Stimulated activated CD4-positive, alpha-beta T cell treated with anti-CD3 and anti-CD28 coated beads, Interleukin-4, amount 100 ng/mL, for 4 hours (primary cell): ENCODE data around the gene PIEZO1.
"Not testable (repeated sequence)": the region's sequence is repeated elsewhere in the genome, so short reads cannot be mapped to it uniquely, and the experiment has no call there.

Source experiments
- DNase-seq, 2 experiments: peaks; one replicate each; pipeline ENCODE4 v3.0.0-alpha.2; 2020

PIEZO1 gene, protein sequence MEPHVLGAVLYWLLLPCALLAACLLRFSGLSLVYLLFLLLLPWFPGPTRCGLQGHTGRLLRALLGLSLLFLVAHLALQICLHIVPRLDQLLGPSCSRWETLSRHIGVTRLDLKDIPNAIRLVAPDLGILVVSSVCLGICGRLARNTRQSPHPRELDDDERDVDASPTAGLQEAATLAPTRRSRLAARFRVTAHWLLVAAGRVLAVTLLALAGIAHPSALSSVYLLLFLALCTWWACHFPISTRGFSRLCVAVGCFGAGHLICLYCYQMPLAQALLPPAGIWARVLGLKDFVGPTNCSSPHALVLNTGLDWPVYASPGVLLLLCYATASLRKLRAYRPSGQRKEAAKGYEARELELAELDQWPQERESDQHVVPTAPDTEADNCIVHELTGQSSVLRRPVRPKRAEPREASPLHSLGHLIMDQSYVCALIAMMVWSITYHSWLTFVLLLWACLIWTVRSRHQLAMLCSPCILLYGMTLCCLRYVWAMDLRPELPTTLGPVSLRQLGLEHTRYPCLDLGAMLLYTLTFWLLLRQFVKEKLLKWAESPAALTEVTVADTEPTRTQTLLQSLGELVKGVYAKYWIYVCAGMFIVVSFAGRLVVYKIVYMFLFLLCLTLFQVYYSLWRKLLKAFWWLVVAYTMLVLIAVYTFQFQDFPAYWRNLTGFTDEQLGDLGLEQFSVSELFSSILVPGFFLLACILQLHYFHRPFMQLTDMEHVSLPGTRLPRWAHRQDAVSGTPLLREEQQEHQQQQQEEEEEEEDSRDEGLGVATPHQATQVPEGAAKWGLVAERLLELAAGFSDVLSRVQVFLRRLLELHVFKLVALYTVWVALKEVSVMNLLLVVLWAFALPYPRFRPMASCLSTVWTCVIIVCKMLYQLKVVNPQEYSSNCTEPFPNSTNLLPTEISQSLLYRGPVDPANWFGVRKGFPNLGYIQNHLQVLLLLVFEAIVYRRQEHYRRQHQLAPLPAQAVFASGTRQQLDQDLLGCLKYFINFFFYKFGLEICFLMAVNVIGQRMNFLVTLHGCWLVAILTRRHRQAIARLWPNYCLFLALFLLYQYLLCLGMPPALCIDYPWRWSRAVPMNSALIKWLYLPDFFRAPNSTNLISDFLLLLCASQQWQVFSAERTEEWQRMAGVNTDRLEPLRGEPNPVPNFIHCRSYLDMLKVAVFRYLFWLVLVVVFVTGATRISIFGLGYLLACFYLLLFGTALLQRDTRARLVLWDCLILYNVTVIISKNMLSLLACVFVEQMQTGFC (N-terminal part only)

DNA sequence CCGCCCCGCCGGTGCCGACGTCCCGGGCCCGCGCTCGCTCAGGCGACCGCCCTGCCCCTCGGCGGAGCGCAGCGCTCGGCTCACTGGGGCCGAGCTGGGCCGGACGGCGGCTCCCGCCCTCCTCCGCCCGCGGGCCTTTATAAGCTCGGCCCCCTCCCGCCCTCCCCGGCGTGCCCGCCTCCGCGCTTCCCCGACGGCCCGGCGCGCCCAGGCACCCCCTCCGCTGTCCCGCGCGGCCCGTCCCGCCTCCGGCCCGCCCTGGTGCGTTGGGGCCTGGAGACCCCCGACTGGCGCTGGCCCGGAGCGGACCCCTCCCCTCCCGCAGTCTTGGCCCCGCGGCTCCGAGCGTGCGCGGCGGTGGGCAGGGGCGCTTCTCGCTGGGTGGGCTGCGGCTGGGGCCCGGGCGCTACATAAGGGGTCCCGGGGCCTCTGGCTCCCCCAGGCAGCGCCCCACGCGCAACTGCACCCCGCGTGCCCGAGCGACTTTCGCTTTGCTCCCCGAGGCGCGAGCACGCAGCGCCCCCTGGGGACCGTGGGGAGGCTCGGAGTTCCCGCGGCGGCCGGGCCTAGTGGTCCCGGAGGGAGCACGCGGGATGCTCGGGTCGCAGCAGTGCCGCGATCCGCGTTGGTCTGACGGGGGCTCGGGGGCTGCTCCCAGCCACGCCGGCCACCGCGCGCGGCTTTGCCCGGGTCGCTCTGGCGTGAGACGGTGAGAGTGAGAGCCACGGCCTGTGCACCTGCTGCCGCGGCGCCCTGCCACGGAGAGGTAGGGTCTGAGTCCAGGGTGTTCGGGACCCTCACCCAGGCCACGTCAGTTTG, at the start of gene PIEZO1:
TSS of gene PIEZO1 (minus strand) at position 115 of the 819 bp plus-strand sequence. CDS start 256 bp downstream, outside the sequence.
- DNase-seq: peak; percentile 80 to 83

DNA sequence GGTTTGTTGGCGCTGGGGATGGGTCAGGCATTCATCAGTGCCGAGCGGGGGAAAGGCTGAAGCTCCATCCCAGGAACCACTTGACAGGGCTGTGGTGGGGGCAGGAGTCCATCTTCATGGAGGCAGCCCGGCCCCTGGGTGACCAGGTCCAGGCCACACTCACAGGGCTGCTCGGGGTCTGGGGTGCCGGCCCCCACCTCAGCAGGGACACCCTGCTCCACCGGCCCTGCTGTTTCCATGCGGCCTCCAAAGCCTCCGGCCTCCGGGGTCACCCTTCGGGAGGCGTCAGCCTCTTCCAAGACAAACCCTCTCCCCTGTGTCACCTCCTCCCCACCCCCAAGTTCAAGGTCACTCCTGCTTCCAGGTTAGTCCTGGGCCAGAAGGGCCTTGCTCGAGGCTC, 49.6 kb upstream of the PIEZO1 start:
- DNase-seq: no peak

DNA sequence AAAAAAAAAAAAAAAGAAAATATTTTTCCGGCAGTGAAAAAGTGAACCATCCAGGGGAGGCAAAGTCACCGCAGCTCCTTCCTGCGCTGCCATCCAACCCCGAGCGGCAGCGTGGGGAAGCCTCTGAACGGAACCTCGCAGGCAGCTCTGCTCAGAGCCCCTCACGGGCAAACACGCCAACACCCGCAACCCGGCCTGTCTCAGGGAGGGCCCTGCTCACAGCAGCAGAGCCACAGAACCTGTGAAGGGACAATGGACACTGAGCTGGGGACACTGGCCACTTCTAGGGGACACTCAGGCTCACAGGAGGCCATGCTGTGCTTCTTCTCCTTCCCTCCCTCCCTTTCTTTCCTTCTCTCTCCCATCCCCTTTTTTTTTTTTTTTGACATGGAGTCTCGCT, 48.1 kb upstream of the PIEZO1 start:
- no peak for DNase-seq

DNA sequence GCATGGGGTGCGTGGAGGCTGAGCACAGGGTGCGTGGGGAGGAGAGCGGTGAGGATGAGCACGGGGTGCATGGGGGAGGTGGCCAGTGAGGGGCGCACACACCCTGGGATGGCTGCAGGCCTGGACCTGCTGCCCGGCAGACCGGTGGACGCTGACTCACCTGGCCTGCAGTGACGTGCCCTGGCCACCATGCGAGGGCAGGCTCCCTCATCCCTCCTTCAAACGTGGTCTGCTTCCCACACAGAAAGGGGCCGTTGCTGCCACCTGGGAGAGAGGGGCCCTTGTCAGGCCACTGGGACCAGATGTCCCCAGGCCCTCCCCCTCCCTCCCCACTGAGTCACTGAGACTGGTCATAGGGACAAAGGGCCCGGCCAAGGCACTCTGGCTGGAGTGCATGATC, 46.8 kb upstream of the PIEZO1 start:
- DNase-seq: no peak

DNA sequence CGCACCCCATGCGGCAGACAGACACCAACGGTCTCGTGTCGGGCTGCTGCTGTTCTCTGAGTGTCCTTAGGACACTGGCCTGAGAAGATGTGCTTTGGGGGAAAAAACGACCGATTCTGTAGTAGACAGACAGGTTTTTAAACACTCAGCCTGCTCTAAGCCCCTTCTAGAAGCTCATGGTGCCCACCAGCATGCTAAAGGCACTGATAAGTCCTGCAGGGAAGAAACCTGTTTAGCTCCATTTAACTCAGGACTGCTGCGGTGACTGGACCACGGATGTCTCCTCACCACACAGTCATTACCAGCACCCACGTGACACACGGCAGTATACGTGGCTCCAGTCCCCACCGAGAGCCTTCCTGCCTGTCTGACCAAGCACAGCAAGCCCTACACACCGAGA, 45.8 kb upstream of the PIEZO1 start:
- no peak for DNase-seq

DNA sequence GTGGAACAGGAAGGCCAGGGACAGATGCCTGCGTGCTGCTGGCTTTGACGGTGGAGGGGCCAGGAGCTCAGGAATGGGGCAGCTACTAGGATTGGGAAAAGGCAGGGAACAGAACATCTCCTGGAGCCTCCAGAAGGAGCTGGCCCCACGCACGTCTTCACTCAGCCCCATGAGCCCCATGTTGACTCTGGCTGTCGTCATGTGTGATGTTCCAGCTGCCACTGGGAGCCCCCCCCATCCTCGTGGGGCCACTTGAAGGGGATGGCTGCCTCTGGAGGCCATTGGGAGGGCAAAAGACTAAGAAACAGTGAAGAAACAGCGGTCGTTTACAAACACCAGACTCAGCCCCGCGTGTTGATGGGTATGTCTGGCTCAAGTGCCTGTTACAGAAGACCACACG, 45.2 kb upstream of the PIEZO1 start:
- DNase-seq: no peak

DNA sequence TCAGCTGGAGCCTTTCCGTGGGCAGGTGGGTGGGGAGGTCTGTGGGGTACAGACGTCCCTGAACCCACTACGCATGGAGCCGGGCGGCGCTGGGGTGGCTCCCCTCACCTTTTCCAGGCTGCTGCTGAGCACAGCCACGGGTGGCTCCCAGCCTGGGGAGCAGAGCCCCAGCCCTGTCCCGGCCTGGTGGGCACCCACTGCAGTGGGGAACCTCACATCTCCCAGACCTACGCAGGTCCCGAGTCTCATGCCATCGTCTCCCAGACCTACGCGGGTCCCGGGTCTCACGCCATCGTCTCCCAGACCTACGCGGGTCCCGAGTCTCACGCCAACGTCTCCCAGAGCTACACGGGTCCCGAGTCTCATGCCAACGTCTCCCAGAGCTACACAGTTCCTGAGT, 43.7 kb upstream of the PIEZO1 start:
- DNase-seq: no peak

DNA sequence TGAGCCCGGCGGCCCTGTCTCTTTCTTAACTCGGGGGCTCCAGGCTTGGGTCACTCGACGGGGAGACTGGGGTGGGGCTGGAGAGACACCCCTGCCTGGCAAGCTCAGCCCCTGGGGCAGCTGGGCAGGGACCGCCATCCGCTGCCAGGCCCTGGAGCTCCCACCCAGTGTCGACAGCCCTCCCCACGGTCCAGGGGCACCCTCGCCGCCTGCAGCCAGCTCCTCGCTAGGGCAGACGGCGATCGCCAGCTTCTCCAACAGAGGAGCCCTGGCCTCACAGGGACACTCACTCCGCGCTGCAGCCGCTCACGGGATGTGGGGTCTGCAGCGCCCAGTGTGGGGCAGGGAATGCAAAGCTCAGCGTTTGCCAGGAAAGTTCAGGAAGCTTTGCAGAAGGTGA, 42.7 kb upstream of the PIEZO1 start:
- DNase-seq: no peak

DNA sequence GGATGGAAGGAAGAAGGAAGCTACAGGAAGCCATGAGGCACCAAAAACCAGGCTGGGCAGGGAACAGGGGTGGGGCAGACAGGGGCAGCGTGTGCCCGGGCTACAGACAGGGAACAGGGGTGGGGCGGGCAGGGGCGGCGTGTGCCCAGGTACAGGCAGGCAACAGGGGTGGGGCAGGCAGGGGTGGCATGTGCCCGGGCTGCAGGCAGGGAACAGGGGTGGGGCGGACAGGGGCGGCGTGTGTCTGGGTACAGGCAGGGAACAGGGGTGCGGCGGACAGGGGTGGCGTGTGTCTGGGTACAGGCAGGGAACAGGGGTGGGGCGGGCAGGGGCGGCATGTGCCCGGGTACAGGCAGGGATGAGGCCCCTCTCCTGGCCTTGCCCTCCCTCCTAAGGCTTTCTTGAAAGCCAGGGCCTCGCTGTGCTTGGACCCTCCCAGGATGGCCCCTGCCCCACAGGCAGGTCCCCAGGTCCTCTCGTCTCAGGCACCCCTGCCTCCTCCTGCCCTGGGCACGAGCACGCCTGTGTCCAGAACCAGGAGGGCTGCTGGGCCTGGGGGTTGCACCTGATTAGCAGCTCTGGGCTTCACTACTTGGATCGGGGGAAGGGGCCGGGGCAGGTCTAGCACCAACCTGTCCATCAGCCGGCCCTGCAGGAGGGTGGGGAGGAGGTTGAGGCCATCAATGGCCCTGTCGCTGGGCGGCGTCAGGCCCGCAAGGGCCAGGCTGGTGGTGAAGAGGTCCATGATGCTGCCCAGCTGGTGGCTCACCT, 41.2 kb upstream of the PIEZO1 start:
- no peak for DNase-seq

DNA sequence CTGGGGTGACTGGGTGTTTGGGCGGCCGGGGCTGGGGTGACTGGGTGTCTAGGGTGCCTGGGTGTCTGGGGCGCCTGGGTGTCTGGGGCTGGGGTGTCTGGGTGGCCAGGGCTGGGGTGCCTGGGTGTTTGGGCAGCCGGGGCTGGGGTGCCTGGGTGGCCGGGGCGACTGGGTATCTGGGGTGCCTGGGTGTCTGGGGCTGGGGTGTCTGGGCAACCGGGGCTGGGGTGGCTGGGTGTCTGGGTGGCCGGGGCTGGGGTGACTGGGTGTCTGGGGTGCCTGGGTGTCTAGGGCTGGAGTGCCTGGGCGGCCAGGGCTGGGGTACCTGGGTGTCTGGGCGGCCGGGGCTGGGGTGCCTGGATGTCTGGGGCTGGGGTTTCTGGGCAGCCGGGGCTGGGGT, 40.1 kb upstream of the PIEZO1 start:
- no peak for DNase-seq

DNA sequence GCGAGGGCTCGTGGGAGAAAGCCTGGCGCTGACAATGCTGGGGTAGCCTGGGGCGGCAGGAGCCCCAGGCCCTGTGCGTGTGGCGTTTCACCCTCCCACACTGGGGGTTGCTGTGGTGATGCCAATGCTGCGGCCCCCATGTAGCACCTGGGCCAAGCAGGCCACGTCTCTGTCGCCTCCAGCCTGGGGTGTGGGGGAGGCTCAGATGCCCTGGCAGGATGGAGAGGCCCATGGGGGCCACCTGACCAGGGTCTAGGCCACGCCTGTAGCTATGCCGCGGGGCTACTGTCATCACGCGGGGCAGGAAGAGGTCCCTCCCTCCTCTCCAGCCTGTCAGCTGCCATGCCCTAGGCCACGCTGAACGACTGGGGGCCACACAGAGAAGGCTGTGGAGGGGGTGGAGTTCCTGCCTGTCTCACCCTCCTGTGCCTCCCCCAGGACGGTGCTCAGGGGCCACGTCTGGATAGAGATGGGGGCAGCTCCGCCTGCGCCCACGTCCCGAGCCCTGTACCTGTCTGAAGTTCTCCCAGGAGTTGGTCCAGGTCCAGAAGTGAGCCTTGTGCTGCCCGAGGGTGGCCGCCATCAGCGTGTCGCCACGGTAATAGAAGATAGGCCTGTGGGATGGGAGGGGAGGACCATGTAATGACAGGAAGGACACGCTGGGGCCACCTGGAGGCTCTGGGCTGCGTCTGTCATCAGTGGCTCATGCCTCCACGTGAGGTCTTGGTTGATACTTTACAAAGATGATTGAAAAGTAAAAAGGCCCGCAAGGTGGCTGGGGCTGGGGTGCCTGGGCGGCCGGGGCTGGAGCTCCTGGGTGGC, 39.4 kb upstream of the PIEZO1 start:
- DNase-seq: no peak

DNA sequence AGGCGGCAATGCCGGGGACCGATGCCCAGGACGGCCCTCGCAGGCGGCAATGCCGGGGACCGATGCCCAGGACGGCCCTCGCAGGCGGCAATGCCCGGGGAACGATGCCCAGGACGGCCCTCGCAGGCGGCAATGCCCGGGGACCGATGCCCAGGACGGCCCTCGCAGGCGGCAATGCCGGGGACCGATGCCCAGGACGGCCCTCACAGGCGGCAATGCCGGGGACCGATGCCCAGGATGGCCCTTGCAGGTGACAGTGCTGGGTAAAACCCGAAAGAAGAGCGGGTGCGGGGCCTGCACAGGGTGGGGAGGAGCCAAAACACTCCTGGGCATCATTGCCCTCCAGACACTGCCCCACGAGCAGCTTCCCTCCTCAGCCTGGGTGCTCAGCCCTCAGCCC, 38.6 kb upstream of the PIEZO1 start:
- DNase-seq: not testable (repeated sequence)

DNA sequence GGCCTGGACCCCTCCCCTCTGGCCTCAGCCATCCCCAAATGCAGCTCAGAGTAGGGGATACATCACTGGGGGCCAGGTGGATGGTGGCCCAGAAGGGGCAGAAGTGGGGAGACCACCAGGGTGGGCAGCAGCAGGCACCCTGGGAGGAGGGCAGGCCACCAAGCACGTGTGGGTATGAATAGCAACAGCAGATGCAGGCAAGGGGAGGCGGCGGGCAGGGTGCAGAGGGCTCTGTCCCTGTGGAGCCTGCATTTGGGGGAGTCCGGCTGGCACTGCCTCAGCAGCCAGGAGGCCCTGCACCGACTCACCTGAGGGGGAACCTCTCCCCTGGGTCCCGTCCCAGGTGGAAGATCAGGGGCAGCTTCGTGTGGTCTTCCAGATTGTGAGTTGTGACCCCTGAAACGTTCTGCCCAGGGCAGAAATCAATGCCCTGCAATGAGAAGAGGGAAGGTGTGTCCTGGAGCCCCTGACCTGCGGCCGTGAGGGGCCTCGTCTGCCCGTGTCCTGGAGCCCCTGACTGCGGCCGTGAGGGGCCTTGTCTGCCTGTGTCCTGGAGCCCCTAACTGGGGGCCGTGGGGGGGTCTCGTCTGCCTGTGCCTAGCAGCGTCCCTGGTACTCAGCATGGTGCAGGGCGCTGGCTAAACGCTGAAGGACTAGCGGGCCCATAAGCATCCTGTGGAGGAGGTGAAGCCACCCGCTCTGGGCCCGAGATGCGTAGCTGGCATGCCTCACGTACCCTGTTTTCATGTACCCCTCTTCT, 37.4 kb upstream of the PIEZO1 start:
- no peak for DNase-seq

DNA sequence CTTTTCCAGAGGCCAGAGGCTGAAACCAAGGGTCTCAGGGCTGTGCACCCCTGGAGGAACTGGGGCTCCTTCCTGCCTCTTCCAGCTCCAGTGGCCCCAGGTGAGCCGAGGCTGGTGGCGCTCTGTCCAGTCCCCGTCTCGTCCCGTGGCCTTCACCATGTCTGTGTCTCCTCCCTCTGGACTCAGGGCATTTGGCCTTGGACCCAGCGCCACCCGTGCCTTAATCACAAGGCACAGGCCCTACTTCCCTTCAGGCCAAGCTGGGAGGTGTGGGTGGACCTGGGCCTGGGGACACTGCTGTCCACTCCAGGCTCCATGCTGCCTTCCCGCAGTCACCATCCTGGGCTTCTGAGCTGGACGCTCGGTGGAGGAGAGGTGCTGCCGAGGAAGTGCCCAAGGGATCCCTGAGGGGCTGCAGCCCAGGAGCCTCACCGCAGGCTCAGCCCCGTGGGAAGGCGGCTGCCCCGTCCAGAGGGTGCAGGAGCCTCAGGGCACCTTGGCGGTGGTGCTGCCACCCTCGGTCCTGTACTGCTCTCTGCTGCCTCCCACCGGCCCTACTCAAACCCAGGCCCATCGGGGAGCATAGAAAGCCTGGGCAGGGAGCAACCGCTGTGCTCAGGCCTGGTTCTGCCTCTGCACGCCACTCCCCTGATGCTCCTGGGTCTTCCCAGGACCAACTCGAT, 36.3 kb upstream of the PIEZO1 start:
- no peak for DNase-seq

DNA sequence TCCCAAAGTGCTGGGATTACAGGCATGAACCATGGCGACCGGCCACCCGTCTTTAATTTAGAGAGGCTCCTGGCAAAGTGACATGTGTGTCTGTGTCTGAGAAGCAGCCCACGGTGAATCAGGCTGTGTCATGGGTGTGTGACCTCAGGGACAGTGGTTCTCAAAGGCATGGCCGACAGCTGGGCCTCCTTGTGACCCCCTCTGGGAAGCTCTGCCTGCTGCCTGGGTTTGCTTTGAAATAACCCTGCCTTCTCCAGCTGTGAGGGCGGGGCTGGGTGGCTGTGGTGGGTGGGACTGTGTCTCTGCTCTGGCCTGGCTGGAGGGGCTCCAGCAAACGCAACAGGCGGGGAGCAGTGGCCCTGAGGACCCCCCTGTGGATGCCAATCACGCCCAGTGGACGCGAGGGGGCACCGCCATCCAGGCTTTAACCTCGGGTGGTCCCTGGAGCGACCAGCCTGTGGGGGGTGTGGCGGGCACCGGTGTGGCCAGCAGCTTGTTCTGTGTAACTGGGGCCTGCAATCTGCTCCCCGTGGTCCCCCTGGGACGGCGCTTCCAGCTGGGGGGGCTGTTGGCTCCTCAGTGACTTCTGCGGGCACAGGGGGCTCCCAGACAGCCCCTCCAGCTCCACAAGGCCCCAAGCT, 35.5 kb upstream of the PIEZO1 start:
- no peak for DNase-seq

DNA sequence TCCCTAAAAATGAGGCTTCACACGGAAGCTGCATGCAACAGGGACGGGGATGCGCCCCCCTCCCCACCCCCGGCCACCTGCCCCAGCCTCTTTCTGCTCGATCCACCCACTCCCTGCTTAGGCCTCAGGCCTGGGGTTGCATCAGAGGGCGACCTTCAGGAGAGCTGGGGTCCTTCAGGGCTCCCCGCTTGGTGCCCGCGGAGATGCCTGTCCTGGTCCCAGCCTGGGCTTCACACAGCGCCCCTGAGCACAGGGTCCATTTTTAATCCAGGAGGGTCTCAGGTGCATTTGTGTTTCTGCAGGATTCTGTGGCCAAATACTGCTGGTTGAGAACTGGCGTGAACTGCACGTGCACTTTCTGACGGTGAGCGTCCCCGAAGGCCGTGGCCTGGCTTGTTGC, 34.1 kb upstream of the PIEZO1 start:
- no peak for DNase-seq

DNA sequence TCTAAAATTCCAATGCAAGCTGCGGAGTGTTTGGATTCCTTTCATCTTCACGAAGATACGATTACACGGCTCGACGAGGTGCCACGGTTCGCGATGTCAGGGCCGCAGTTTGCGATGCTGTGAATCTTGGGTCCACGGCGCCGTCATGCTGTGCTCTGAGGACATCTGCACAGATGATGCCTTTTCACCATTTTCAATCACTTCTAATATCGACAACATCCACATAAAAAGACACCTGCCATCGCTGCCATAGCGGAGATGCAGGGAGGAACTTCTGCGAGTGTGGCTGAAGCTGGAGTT, 33.5 kb upstream of the PIEZO1 start:
- no peak for DNase-seq

DNA sequence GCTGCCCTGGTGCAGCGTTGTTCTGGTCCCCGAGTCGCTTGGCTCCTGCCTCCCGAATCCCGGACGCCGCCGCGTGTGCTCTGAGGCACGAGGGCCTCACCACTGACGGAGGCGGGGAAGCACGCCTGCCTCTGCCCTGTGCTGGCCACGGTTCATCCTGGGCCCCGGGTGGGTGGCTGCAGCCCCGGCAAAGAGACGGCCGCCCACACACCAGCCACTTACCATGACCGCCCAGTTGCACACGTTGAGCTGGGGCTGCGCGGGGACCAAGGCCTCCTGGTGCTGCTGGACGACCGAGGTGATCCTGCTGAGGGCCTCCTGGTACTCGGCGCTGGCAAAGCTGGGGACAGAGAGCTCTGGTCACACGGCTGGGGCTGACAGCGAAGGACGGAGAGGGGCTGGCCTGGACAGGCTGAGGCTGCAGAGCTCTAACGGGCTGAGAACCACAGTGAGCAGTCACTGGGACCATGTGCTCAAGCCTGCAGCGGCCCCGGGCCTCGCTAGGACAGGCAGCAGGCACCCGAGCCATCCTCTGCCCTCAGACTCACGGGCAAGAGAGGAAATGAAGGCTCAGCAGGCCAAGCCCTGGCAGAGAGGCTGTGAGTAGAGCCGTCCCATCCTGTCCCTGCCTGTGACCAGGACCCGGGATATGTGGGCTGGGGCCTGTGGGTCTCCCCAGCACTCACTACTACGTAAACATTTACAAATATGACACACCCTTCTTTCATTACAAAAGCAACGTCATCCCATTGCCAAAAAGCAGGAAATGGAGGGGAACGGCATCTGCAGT, 33.0 kb upstream of the PIEZO1 start:
- no peak for DNase-seq
